Fibroblast of the conjunctiva (primary cell): ENCODE data around the gene PDP2.
"Not testable (repeated sequence)": the region's sequence is repeated elsewhere in the genome, so short reads cannot be mapped to it uniquely, and the experiment has no call there.

ENCODE experiments used
- DNase-seq: peaks from one replicate; pipeline ENCODE4 v3.0.0-alpha.2; 2010; ENCODE audit warnings: low read depth

PDP2 gene

GRCh38 chr16:66920924-66921680 lies 40.8 kb downstream of the PDP2 start:
- DNase-seq = no peak

GRCh38 chr16:66921729-66922450 lies 41.6 kb downstream of the PDP2 start:
- no peak for DNase-seq

DNA sequence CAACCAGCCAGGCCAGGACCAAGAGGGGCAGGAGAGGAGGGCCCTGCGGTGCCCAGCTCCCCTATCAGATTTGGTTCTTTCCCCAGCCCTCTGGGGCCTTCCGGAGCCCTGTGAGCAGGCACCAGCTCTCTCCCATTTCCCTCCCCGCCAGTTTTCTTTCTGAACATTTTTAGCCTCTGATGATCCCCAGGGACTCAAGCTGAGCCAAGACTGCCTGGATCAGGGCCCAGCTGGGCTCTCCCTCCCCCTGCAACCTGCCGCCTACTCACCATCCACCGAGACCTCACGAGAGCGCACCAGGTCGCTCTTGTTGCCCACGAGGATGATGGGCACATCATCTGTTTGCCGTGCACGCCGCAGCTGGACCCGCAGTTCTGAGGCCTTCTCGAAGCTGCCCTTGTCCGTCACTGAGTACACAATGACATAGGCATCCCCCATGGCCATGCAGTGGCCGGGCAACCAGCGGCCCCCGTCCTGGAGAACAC lies 43.0 kb downstream of the PDP2 start:
- DNase-seq = no peak

DNA sequence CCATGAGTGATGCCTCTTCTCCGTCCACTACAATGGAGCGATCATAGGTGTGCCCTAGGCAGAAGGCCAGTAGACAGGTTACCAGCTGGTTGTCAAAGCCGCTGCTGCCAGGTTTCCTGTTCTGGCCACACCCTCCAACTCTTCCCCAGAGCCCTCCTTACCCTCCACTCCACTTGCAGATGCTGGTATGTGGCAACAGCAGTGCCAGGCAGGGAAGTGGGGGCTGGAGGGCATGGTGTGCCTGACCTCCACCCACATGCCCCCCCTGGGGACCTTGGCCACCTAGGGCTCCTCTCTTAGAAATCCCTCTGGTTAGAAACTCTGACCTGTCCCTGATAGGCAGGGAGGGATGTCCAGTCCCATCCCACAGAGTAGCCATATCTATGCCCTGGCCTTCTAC lies 43.6 kb downstream of the PDP2 start:
- no peak for DNase-seq

DNA sequence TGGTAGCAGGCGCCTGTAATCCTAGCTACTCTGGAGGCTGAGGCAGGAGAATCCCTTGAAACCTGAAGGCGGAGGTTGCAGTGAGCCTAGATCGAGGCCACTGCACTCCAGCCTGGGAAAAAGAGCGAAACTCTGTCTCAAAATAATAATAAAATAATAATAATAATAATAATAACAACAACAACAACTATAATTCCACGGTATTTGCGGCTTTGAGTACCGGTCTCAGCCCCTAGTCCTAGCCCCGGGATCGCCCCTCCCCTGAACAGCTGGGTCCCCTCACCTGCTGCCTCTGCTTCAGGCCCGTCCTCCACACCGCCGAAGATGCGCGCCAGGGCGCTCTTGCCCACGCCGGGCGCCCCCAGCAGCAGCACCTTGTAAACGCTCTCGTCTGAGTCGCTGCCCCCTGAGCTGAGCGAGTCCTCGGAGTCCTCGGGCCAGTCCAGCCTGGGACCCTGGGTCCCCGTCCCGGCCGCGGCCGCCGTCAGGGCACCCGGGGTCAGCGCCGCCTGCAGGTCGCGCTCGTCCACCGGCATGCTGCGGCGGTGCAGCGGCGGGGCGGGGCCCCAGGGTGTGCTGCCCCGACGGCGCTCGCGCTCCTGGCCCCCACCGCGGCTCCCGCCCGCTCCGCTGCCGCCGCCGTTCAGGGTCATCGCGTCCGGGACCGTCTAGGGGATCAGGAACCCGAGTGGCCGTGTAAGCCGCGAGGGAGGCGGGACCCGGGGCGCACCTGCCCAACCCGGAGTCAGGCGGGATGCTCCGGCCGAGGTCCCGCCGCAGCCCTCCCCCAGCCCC lies 44.4 kb downstream of the PDP2 start:
- no peak for DNase-seq

DNA sequence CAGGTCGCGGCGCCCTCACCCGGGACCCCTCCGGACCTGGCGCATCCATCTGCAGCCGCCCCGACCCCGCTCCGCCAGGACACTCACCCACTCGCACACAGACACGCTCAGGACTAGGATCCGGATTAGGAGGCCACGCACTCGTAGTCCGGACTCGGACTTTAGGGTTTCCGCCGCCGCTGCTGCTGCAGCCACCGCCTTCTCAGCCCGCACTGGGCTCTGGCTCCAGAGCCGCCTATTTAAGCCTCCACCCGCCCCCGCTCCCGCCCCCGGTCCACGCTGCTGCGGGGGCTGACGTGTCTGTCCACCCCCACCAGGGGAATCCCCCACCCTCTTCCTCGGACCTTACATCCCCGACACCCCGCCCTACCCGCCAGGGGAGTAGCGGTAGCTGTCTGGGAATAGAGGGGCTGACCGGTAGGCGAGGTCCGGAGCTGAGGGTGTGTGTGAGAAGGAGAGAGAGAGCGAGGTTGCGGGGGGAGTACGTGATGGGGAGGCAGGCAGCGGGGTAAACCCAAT lies 45.1 kb downstream of the PDP2 start, which contains the start of gene RRAD:
TSS of gene RRAD (minus strand) at position 214 of the 519 bp plus-strand sequence. CDS start 356 bp downstream, outside the sequence.
- no peak for DNase-seq

GRCh38 chr16:66926171-66926947 lies 46.0 kb downstream of the PDP2 start:
- no peak for DNase-seq

- DNase-seq = peak; percentile 35
These were observed 46.7 kb downstream of the PDP2 start for GRCh38 chr16:66926961-66927436.

DNA sequence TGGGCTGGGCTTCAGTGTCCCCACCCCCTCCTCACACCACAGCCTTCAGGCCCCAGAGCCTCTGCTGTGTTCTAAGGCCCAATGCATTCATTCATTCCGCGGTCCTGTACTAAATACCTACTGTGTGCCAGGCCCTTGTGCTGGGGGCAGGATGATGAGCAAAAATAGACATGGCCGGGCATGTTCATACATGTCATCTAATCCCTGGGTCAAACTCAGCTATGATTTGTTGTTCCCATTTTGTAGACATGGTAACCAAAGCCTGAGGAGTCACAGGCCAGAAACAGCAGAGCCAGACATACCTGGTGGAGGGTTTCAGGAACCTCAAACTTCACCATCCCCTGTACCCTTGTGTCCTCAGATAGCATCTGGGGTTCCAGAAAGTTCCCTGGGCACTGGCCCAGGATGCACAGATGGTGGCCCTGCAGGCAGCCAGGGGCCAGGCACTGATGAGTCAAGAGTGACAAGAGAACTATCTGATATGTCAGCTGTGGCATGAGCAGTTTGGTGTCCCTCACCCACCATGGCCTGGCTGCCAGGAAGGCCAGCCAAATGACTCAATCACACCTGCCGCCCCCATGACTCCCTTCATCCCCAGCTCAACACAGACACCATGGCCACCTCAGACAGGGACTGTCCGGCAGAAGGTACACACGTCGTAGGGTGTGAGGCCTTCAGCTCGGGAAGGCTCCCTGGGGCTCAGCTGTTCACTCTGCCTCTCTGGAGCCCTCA lies 47.8 kb downstream of the PDP2 start:
- DNase-seq = no peak

DNA sequence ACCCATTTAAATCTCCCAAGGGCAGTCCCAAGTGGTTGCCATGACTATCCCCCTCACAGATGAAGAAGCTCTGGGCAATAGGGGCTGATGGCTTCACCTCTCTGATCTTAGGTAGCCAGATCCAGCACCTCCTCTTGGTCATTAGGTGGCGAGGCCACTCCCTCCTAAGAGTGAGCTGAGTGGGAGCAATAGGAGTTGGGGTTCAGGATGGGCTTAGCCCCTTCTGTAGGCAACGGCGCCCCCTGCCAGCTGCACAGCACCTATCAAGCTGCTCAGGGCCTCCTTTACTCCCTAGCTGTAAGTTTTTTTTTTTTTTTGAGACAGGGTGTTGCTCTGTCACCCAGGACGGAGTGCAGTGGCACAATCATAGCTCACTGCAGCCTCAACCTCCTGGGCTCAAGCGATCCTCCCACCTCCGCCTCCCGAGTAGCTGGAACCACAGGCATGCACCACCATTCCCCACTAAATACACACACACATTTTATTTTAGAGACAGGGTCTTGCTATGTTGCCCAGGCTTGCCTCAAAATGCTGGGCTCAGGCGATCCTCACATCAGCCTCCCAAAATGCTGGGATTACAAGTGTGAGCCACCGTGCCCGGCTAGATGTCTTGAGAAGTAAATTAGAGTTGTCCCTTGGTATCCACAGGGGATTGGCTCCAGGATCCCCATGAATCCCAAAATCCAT lies 48.5 kb downstream of the PDP2 start:
- no peak for DNase-seq

- DNase-seq = no peak
These were observed 49.9 kb downstream of the PDP2 start for GRCh38 chr16:66930189-66930588.

DNA sequence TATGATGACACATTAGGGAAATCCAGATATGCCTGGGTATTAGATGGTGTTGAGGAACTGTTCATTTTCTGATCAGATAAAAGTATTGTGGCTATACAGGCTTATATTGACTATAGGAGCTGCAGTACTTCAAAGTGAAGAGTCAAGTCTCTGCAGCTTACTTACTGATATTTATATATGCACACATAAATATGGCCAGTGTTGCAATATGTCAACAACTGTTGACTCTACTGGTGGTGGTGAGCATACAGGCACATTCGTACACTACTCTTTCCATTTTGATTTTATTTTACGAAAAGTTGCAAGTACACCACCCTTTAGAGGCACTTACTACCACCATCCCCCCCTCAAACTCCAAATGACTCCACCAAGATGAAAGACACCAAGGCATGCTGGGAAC lies 51.4 kb downstream of the PDP2 start:
- DNase-seq = no peak

DNA sequence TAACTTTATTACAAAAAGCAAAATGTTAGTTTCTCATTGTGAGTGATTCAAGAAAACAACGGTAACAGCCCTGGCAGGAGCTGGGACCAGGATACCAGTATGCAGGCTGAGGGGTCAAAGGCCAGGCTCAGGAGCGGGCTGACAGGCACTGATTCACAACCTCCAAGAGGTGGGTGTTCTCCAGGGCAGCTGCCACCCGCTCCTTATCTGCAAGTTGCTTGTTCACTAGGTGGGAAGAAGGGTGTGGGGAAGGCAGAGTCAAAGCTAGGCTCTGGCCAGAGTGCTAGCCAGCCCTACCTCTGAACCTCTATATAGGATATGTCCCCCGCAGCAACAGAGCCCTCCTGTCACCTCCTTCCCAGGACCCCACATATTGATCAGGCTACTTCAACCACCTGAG lies 51.8 kb downstream of the PDP2 start:
- no peak for DNase-seq

- DNase-seq = no peak
These were observed 53.4 kb downstream of the PDP2 start for GRCh38 chr16:66933776-66934137.

DNA sequence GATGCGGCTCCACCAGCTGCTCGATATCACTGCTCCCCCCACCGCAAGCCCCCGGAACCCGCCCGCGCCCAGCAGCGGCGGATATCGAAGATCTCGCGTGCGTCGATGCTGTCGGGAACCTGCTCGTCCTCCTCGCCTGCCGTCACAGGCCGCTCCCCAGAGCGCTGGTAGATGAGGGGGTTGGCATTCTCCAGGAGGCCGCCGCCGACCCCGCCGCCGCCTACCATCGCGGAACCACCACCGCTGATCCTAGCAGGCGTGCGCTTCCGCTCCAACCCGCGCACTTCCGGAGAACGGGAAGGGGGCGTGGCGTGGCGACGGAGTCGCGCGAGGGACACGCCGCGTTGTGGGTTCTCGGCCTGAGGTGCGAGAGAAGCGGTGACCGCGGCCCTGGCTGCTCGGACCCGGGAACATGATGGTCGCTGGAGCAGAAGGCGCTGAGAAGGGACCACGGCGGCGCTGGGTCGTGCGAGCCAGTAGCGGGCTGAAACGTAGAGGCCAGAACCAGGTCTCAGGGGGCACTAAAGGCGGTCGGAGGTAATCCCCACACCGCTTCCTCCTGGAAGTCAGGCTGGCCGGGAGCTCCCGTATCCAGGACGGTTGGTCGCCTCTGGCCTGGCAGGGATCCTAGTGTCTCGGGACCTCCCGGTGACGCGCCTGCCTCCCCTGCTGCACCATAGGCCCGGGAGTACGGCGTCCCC lies 54.0 kb downstream of the PDP2 start, which contains the start of gene CIAO2B:
TSS of gene CIAO2B (minus strand) at position 265 of the 701 bp plus-strand sequence. CDS start at position 227, 38 bp downstream.
- peak; percentile 52 for DNase-seq

GRCh38 chr16:66934839-66935313 lies 54.6 kb downstream of the PDP2 start:
- DNase-seq = not testable (repeated sequence)

DNA sequence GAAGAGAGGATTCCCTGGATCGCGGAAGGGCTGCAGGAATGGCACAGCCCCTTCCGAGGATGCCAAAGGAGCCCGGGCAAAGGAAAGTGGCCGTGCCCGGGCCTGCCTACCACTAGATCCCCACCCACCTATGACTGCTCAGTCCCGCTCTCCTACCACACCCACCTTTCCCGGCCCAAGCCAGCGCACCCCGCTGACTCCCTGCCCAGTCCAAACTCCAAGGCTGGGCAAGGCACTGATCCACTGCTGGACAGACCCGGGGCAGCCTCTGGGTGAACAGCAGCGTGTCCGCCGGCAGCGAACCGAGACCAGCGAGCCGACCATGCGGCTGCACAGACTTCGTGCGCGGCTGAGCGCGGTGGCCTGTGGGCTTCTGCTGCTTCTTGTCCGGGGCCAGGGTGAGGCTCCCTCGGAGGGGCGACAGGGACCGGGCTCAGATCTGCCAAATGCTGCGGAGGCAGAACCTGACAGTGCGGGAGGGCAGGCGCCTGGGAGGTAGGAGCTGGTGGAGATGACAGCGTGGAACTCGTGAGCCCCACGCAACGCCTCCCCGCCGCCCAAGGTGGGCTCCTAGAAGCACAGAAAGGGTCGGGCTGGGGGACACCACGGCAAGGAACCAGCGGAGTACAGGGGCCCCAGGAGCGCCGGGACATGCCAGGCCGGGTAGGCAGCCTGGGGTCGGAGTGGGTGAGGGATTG lies 55.1 kb downstream of the PDP2 start, which contains the start of gene CES2:
TSS of gene CES2 (plus strand) at position 203 of the 698 bp plus-strand sequence. CDS start at position 323, 120 bp downstream.
- no peak for DNase-seq

- DNase-seq = no peak
These were observed 56.1 kb downstream of the PDP2 start for GRCh38 chr16:66936462-66936861.
